ENCODE measurements around the gene MYH14.
"Not testable (repeated sequence)": the region's sequence is repeated elsewhere in the genome, so short reads cannot be mapped to it uniquely, and the experiment has no call there.

Gene MYH14

GRCh38 chr19:50349277-50350057 is 146.0 kb downstream of the MYH14 start:
- no peak overlapping the region for H3K27ac ChIP-seq
- TF ChIP-seq CTCF (conservative IDR thresholded peaks at IDR 0.05) = no peak
- no peak for TF ChIP-seq ZFX (IDR thresholded peaks at IDR 0.05)

DNA sequence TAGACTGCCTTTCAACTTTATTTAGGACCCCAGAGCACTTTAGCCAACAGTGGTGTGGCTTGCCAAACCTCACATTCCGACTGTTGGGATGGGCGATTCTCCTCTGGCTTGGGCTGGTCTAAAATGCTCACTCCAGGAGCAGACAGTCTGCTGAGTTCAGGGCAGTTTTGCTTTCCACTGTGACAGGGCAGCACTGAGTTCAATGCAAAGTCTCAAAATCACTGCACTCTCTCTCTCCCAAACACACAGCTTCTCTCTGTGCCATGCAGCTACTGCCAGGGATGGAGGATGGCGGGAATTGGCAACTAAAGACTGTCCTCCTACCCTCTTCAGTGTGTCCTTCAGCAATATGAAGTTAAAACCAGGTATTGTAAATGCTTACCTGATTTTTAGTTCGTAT is 148.8 kb downstream of the MYH14 start:
- no peak overlapping the region for H3K27ac ChIP-seq
- no peak for TF ChIP-seq CTCF (conservative IDR thresholded peaks at IDR 0.05)
- TF ChIP-seq ZFX (IDR thresholded peaks at IDR 0.05) = no peak

DNA sequence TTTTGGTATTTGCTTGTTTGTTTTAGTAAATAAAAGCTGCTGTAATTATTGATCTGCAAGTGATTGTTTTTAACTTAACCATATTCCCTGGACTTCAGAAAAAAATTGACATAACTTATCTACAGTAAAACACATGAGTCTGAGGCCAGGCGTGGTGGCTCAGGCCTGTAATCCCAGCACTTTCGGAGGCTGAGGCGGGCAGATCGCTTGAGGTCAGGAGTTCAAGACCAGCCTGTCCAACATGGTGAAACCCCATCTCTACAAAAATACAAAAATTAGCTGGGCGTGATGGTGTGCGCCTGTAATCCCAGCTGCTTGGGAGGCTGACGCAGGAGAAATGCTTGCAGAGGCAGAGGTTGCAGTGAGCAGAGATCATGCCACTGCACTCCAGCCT is 150.1 kb downstream of the MYH14 start:
- not testable (repeated sequence) for H3K27ac ChIP-seq

DNA sequence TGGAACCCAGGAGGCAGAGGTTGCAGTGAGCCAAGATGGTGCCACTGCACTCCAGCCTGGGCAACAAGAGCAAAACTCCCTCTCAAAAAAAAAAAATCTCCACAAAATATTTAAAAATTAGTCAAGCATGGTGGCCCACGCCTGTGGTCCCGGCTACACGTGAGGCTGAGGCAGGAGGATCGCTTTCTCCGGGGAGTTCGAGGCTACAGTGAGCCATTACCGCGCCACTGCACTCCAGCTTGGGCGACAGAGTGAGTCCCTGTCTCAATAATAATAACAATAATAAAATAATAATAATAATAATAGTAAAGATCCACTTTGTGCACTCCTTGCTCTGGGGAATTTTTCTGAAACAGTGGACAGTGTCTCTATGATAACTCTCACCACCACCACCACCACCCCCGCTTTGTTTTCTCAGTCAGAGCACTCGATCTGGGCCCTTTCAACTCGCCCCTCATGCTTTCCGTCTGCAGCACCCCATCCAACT is 153.3 kb downstream of the MYH14 start:
- no peak overlapping the region for H3K27ac ChIP-seq
- TF ChIP-seq CTCF (conservative IDR thresholded peaks at IDR 0.05) = no peak
- TF ChIP-seq ZFX (IDR thresholded peaks at IDR 0.05) = no peak

GRCh38 chr19:50357178-50358100 is 154.0 kb downstream of the MYH14 start:
- TF ChIP-seq CTCF (conservative IDR thresholded peaks at IDR 0.05) (peak; percentile 92), ZFX (IDR thresholded peaks at IDR 0.05) (no peak)
- H3K27ac ChIP-seq = no peak overlapping the region

- H3K27ac ChIP-seq = no peak overlapping the region
- TF ChIP-seq ZFX (IDR thresholded peaks at IDR 0.05) = no peak
- TF ChIP-seq CTCF (conservative IDR thresholded peaks at IDR 0.05) = no peak
These were observed 155.3 kb downstream of the MYH14 start for GRCh38 chr19:50358483-50359327.

GRCh38 chr19:50359328-50359818 is 156.0 kb downstream of the MYH14 start:
- no peak overlapping the region for H3K27ac ChIP-seq
- TF ChIP-seq ZFX (IDR thresholded peaks at IDR 0.05) (no peak), CTCF (conservative IDR thresholded peaks at IDR 0.05) (no peak)
